ENCODE data around the gene CGB2.
A peak's percentile ranks its signal among the peaks of the same experiment; 100 is the strongest.
"Not testable (repeated sequence)": the region's sequence is repeated elsewhere in the genome, so short reads cannot be mapped to it uniquely, and the experiment has no call there.

The CGB2 gene

GRCh38 chr19:49038557-49039276, 7.0 kb downstream of the CGB2 start:
- DNase-seq: not testable (repeated sequence)

- DNase-seq: not testable (repeated sequence)
Measured at GRCh38 chr19:49039736-49040135, 8.0 kb downstream of the CGB2 start.

- DNase-seq: no peak
Measured at GRCh38 chr19:49042177-49042576, 10.5 kb downstream of the CGB2 start.

GRCh38 chr19:49042666-49043065, 11.0 kb downstream of the CGB2 start:
- DNase-seq: not testable (repeated sequence)

- DNase-seq: not testable (repeated sequence)
Measured at GRCh38 chr19:49043548-49043947, 11.9 kb downstream of the CGB2 start, which contains the start of gene CGB5. TSS of gene CGB5 (plus strand) at chr19:49043848. CDS start at chr19:49044210, 362 bp downstream.

- DNase-seq: not testable (repeated sequence)
Measured at GRCh38 chr19:49049011-49049410, 17.3 kb downstream of the CGB2 start, which contains the start of gene CGB8. TSS of gene CGB8 (minus strand) at chr19:49049111. CDS start at chr19:49048739, 372 bp downstream.

GRCh38 chr19:49049834-49050233, 18.1 kb downstream of the CGB2 start:
- DNase-seq: not testable (repeated sequence)

GRCh38 chr19:49050376-49051033, 18.8 kb downstream of the CGB2 start:
- not testable (repeated sequence) for DNase-seq

- DNase-seq: peak; percentile 59 to 64
Measured at GRCh38 chr19:49056101-49056901, 24.6 kb downstream of the CGB2 start.

GRCh38 chr19:49056902-49057596, 25.4 kb downstream of the CGB2 start:
- DNase-seq: not testable (repeated sequence)

- peak; percentile 62 to 72 for DNase-seq
Measured at GRCh38 chr19:49057636-49058234, 26.0 kb downstream of the CGB2 start, which contains the start of gene CGB7. TSS of gene CGB7 (minus strand) at chr19:49057749. CDS start at chr19:49055375, 2,374 bp downstream.

- peak in 1 of 2 experiments; percentile 45 for DNase-seq
Measured at GRCh38 chr19:49058562-49058961, 26.9 kb downstream of the CGB2 start.

- no peak for DNase-seq
Measured at GRCh38 chr19:49059053-49059452, 27.4 kb downstream of the CGB2 start.

GRCh38 chr19:49061000-49061399, 29.3 kb downstream of the CGB2 start:
- DNase-seq: no peak

GRCh38 chr19:49061445-49061844, 29.8 kb downstream of the CGB2 start:
- no peak for DNase-seq

- DNase-seq: no peak
Measured at GRCh38 chr19:49064029-49064629, 32.4 kb downstream of the CGB2 start.

- DNase-seq: no peak
Measured at GRCh38 chr19:49064768-49065611, 33.3 kb downstream of the CGB2 start, which contains the start of gene NTF4. TSS of gene NTF4 (minus strand) at chr19:49064818. CDS start at chr19:49061997, 2,821 bp downstream.

GRCh38 chr19:49065905-49066512, 34.3 kb downstream of the CGB2 start:
- no peak for DNase-seq

- DNase-seq: no peak
Measured at GRCh38 chr19:49067554-49067953, 35.9 kb downstream of the CGB2 start.

GRCh38 chr19:49069026-49069425, 37.3 kb downstream of the CGB2 start:
- DNase-seq: no peak

All from activated CD4-positive, alpha-beta T cell treated with anti-CD3 and anti-CD28 coated beads, Interleukin-2, amount 50 U/mL, for 48 hours (primary cell).